SK-N-SH treated with all-trans-retinoic acid at 6 μM for 48 hours (cell line): Measurements from ENCODE around the gene CPNE2.
A peak's percentile ranks its signal among the peaks of the same experiment; 100 is the strongest.

Source experiments
- ATAC-seq: fragments of 200-7000 bp; cut with Tn5 transposase; 3 replicates; pipeline ENCODE4 v1.9.1; 2020; ENCODE audit warnings: mild to moderate bottlenecking, moderate library complexity
- BACH2 ChIP-seq: fragments of 250-450 bp; sonication (Bioruptor Pico); IDR thresholded peaks from 2 replicates; pipeline ENCODE4 v1.9.0; 2021; ENCODE audit warnings: mild to moderate bottlenecking, borderline replicate concordance
- CSDC2 ChIP-seq: fragments of 250-450 bp; sonication (Bioruptor Pico); IDR thresholded peaks from 2 replicates; pipeline ENCODE4 v1.5.0; 2020; ENCODE audit warnings: mild to moderate bottlenecking, moderate library complexity
- ESRRG ChIP-seq: fragments of 250-450 bp; sonication (Bioruptor Pico); IDR thresholded peaks from 2 replicates; pipeline ENCODE4 v1.6.1; 2021; ENCODE audit warnings: mild to moderate bottlenecking
- GLIS3 ChIP-seq: fragments of 250-450 bp; sonication (Bioruptor Pico); IDR thresholded peaks from 2 replicates; pipeline ENCODE4 v1.5.0; 2020; ENCODE audit warnings: mild to moderate bottlenecking, moderate library complexity
- OSR1 ChIP-seq: fragments of 250-450 bp; sonication (Bioruptor Pico); IDR thresholded peaks from 2 replicates; pipeline ENCODE4 v1.8.0; 2022; ENCODE audit warnings: moderate library complexity, mild to moderate bottlenecking, inconsistent platforms
- RARB ChIP-seq: fragments of 250-450 bp; sonication (Bioruptor Pico); IDR thresholded peaks from 2 replicates; pipeline ENCODE4 v1.8.0; 2021; ENCODE audit warnings: mild to moderate bottlenecking, moderate library complexity
- SNAI2 ChIP-seq: fragments of 250-450 bp; sonication (Bioruptor Pico); IDR thresholded peaks from 2 replicates; pipeline ENCODE4 v1.5.0; 2020; ENCODE audit warnings: mild to moderate bottlenecking, moderate library complexity
- TOX ChIP-seq: fragments of 250-450 bp; sonication (Bioruptor Pico); IDR thresholded peaks from 2 replicates; pipeline ENCODE4 v1.8.0; 2021; ENCODE audit warnings: mild to moderate bottlenecking, moderate library complexity, borderline replicate concordance
- ZC3H10 ChIP-seq: fragments of 250-450 bp; sonication (Bioruptor Pico); IDR thresholded peaks from 2 replicates; pipeline ENCODE4 v1.5.1; 2021; ENCODE audit warnings: mild to moderate bottlenecking, moderate library complexity
- ZFP3 ChIP-seq: fragments of 250-450 bp; sonication (Bioruptor Pico); IDR thresholded peaks from 2 replicates; pipeline ENCODE4 v1.5.0; 2020; ENCODE audit warnings: mild to moderate bottlenecking, moderate library complexity
- ZFP30 ChIP-seq: fragments of 450-650 bp; formaldehyde crosslinking; IDR thresholded peaks from 2 replicates; pipeline ENCODE4 v1.5.0; 2022; ENCODE audit warnings: mild to moderate bottlenecking, moderate library complexity
- ZNF565 ChIP-seq: fragments of 450-650 bp; formaldehyde crosslinking; conservative IDR thresholded peaks from 2 replicates; pipeline ENCODE4 v1.5.0; 2020; ENCODE audit warnings: low read depth, mild to moderate bottlenecking, moderate library complexity
- ZNF70 ChIP-seq: fragments of 450-650 bp; formaldehyde crosslinking; IDR thresholded peaks from 2 replicates; pipeline ENCODE4 v1.5.0; 2020; ENCODE audit warnings: mild to moderate bottlenecking, moderate library complexity
- ZNF8 ChIP-seq: fragments of 450-650 bp; formaldehyde crosslinking; IDR thresholded peaks from 2 replicates; pipeline ENCODE4 v1.5.0; 2020; ENCODE audit warnings: mild to moderate bottlenecking, moderate library complexity
- TF ChIP-seq, protein P1 (sequence below): fragments of 250-450 bp; sonication (Bioruptor Pico); IDR thresholded peaks from 2 replicates; pipeline ENCODE4 v1.5.1; 2021; ENCODE audit warnings: mild to moderate bottlenecking, moderate library complexity
- TF ChIP-seq, protein P2 (sequence below): fragments of 250-450 bp; sonication (Bioruptor Pico); IDR thresholded peaks from 2 replicates; pipeline ENCODE4 v1.8.0; 2021; ENCODE audit warnings: low read depth, mild to moderate bottlenecking, moderate library complexity, borderline replicate concordance
- TF ChIP-seq, protein P3 (sequence below): fragments of 250-450 bp; sonication (Bioruptor Pico); IDR thresholded peaks from 2 replicates; pipeline ENCODE4 v1.8.0; 2020; ENCODE audit warnings: mild to moderate bottlenecking, moderate library complexity, borderline replicate concordance
- TF ChIP-seq, protein P4 (sequence below): fragments of 250-450 bp; sonication (Bioruptor Pico); IDR thresholded peaks from 2 replicates; pipeline ENCODE4 v1.5.0; 2020; ENCODE audit warnings: mild to moderate bottlenecking, moderate library complexity
- TF ChIP-seq, protein P5 (sequence below): fragments of 250-450 bp; sonication (Bioruptor Pico); IDR thresholded peaks from 2 replicates; pipeline ENCODE4 v1.5.1; 2020; ENCODE audit warnings: low read depth, mild to moderate bottlenecking, moderate library complexity

CPNE2 gene

DNA sequence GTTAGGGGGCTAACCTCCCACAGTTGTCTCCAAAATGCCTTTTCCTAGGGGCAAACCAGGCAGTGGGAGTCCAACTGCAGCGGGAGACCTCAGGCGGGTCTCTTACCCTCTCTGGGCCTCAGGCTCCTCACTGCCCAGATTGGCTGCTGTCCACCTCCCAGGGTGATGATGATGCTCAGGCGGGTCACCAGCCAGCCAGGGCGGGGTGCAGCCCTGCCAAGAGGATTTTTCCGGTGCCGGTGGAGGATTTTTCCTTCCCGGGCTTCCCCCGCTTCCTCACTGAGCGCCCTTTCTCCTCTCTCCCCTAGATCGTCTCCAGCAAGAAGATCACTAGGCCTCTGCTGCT, 22.8 kb downstream of the CPNE2 start:
- no peak for TF ChIP-seq OSR1
- no peak for TF ChIP-seq ZFP30
- no peak for TF ChIP-seq GLIS3 (CRISPR knock-in tag)
- TF ChIP-seq, protein P1, sequence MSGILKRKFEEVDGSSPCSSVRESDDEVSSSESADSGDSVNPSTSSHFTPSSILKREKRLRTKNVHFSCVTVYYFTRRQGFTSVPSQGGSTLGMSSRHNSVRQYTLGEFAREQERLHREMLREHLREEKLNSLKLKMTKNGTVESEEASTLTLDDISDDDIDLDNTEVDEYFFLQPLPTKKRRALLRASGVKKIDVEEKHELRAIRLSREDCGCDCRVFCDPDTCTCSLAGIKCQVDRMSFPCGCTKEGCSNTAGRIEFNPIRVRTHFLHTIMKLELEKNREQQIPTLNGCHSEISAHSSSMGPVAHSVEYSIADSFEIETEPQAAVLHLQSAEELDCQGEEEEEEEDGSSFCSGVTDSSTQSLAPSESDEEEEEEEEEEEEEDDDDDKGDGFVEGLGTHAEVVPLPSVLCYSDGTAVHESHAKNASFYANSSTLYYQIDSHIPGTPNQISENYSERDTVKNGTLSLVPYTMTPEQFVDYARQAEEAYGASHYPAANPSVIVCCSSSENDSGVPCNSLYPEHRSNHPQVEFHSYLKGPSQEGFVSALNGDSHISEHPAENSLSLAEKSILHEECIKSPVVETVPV (CRISPR knock-in tag): no peak
- TF ChIP-seq ZNF70 (CRISPR knock-in tag): no peak
- no peak for TF ChIP-seq ZC3H10
- TF ChIP-seq SNAI2: no peak
- TF ChIP-seq, protein P2, sequence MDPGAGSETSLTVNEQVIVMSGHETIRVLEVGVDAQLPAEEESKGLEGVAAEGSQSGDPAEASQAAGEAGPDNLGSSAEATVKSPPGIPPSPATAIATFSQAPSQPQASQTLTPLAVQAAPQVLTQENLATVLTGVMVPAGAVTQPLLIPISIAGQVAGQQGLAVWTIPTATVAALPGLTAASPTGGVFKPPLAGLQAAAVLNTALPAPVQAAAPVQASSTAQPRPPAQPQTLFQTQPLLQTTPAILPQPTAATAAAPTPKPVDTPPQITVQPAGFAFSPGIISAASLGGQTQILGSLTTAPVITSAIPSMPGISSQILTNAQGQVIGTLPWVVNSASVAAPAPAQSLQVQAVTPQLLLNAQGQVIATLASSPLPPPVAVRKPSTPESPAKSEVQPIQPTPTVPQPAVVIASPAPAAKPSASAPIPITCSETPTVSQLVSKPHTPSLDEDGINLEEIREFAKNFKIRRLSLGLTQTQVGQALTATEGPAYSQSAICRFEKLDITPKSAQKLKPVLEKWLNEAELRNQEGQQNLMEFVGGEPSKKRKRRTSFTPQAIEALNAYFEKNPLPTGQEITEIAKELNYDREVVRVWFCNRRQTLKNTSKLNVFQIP (CRISPR knock-in tag): no peak
- TF ChIP-seq TOX (CRISPR knock-in tag): no peak
- no peak for TF ChIP-seq BACH2 (CRISPR knock-in tag)
- peak; percentile 31 for ATAC-seq

DNA sequence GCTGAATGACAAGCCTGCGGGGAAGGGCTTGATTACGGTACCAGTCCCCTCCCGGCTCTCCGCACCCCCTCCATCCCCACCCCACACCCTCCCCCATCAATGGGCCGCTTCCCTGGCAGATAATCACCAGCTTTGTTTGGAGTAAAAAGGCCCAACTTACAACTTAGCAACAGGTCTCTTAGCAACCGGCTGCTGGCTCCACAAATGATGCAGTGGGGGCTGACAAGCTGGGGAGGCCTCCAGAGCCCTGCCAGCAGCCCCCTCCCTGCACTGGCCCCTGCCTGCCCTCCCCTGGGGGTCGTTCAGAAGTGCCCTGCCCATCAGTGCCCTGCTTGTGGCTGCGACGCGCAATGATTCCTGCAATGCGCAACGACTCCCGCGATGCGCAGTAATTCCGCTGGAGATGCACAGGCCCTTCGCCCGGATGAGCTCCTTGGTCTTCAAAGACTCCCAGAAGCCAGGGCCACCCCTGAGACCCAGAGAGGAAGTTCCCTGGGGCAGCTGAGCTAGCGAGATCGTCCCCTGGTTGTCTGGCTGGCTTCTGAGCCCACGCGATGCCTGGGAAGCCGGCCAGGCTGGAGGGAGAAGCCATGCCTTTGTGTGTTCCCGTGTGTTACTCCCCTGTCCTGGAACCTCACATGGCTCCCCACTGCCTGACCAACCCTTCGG, 23.3 kb downstream of the CPNE2 start:
- TF ChIP-seq ZFP3 (CRISPR knock-in tag) (no peak), ESRRG (CRISPR knock-in tag) (no peak), BACH2 (CRISPR knock-in tag) (no peak), ZC3H10 (no peak), RARB (CRISPR knock-in tag) (no peak), ZNF8 (CRISPR knock-in tag) (no peak), CSDC2 (CRISPR knock-in tag) (no peak), ZNF70 (CRISPR knock-in tag) (no peak), SNAI2 (no peak), ZNF565 (CRISPR knock-in tag) (no peak)
- TF ChIP-seq, protein P1 (CRISPR knock-in tag): no peak
- TF ChIP-seq, protein P3, sequence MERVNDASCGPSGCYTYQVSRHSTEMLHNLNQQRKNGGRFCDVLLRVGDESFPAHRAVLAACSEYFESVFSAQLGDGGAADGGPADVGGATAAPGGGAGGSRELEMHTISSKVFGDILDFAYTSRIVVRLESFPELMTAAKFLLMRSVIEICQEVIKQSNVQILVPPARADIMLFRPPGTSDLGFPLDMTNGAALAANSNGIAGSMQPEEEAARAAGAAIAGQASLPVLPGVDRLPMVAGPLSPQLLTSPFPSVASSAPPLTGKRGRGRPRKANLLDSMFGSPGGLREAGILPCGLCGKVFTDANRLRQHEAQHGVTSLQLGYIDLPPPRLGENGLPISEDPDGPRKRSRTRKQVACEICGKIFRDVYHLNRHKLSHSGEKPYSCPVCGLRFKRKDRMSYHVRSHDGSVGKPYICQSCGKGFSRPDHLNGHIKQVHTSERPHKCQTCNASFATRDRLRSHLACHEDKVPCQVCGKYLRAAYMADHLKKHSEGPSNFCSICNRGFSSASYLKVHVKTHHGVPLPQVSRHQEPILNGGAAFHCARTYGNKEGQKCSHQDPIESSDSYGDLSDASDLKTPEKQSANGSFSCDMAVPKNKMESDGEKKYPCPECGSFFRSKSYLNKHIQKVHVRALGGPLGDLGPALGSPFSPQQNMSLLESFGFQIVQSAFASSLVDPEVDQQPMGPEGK (CRISPR knock-in tag): no peak
- TF ChIP-seq, protein P4, sequence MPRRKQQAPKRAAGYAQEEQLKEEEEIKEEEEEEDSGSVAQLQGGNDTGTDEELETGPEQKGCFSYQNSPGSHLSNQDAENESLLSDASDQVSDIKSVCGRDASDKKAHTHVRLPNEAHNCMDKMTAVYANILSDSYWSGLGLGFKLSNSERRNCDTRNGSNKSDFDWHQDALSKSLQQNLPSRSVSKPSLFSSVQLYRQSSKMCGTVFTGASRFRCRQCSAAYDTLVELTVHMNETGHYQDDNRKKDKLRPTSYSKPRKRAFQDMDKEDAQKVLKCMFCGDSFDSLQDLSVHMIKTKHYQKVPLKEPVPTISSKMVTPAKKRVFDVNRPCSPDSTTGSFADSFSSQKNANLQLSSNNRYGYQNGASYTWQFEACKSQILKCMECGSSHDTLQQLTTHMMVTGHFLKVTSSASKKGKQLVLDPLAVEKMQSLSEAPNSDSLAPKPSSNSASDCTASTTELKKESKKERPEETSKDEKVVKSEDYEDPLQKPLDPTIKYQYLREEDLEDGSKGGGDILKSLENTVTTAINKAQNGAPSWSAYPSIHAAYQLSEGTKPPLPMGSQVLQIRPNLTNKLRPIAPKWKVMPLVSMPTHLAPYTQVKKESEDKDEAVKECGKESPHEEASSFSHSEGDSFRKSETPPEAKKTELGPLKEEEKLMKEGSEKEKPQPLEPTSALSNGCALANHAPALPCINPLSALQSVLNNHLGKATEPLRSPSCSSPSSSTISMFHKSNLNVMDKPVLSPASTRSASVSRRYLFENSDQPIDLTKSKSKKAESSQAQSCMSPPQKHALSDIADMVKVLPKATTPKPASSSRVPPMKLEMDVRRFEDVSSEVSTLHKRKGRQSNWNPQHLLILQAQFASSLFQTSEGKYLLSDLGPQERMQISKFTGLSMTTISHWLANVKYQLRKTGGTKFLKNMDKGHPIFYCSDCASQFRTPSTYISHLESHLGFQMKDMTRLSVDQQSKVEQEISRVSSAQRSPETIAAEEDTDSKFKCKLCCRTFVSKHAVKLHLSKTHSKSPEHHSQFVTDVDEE: no peak
- TF ChIP-seq, protein P5, sequence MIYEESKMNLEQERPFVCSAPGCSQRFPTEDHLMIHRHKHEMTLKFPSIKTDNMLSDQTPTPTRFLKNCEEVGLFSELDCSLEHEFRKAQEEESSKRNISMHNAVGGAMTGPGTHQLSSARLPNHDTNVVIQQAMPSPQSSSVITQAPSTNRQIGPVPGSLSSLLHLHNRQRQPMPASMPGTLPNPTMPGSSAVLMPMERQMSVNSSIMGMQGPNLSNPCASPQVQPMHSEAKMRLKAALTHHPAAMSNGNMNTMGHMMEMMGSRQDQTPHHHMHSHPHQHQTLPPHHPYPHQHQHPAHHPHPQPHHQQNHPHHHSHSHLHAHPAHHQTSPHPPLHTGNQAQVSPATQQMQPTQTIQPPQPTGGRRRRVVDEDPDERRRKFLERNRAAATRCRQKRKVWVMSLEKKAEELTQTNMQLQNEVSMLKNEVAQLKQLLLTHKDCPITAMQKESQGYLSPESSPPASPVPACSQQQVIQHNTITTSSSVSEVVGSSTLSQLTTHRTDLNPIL (CRISPR knock-in tag): no peak
- TF ChIP-seq, protein P2 (CRISPR knock-in tag): no peak
- peak; percentile 62 for ATAC-seq
